ENCODE measurements around the gene PHF23.

PHF23 gene

GRCh38 chr17:7203391-7203790, 35.9 kb downstream of the PHF23 start:
- no peak for DNase-seq

- DNase-seq: no peak
These were observed 42.4 kb downstream of the PHF23 start for GRCh38 chr17:7196651-7197401.

GRCh38 chr17:7195971-7196370, 43.3 kb downstream of the PHF23 start:
- no peak for DNase-seq

GRCh38 chr17:7192271-7192937, 46.9 kb downstream of the PHF23 start:
- DNase-seq: no peak

- peak; percentile 42 for DNase-seq
These were observed 47.5 kb downstream of the PHF23 start for GRCh38 chr17:7191571-7192270.

GRCh38 chr17:7191069-7191468, 48.2 kb downstream of the PHF23 start:
- DNase-seq: no peak

GRCh38 chr17:7190276-7190917, 48.9 kb downstream of the PHF23 start:
- DNase-seq: no peak

GRCh38 chr17:7186241-7186640, 53.0 kb downstream of the PHF23 start:
- peak; percentile 10 for DNase-seq
